ENCODE data around the gene UAP1L1. TPM values are rescaled to one million over a fixed set of nuclear protein-coding genes. Genes with fewer than 3 reads are reported as not detected.

UAP1L1 gene
- total RNA-seq, 1 donor from 2014 or later = 3.2 TPM

DNA sequence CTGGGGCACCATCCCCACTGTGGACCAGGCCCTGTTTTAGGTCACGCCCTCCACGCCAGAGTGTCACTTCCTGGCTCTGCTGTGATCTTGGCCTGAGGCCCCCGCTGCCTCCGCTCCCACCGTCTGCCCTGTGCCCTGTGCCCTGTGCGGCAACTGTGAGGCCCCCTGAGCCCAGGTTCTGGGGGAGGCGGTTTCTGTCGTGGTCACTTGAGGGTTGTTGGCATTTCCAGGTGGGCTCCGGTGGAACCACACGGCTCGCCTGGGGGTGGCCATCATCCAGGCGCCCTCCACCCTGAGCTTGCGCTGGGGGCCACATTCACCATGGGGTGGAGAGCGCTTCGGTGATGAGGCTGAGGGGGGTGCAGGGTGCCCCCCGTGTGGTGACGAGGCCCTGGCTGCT, 30.7 kb downstream of the UAP1L1 start:
- Mint-ChIP-seq H3K9me3 (ENCODE audit: unreplicated experiment) (no peaks in the 10 kb centered on the region), H3K27me3 (ENCODE audit: unreplicated experiment) (peaks cover 13% of the 10 kb centered on the region), H3K4me3 (ENCODE audit: unreplicated experiment) (no peak overlapping the region), H3K27ac (ENCODE audit: unreplicated experiment) (no peak overlapping the region), H3K4me1 (ENCODE audit: unreplicated experiment) (no peaks in the 10 kb centered on the region), H3K36me3 (ENCODE audit: low read depth, unreplicated experiment) (peaks cover 7% of the 10 kb centered on the region)
- TF ChIP-seq CTCF (IDR thresholded peaks at IDR 0.05; ENCODE audit: unreplicated experiment) = no peak
- no peak for DNase-seq (ENCODE audit: low spot score)

DNA sequence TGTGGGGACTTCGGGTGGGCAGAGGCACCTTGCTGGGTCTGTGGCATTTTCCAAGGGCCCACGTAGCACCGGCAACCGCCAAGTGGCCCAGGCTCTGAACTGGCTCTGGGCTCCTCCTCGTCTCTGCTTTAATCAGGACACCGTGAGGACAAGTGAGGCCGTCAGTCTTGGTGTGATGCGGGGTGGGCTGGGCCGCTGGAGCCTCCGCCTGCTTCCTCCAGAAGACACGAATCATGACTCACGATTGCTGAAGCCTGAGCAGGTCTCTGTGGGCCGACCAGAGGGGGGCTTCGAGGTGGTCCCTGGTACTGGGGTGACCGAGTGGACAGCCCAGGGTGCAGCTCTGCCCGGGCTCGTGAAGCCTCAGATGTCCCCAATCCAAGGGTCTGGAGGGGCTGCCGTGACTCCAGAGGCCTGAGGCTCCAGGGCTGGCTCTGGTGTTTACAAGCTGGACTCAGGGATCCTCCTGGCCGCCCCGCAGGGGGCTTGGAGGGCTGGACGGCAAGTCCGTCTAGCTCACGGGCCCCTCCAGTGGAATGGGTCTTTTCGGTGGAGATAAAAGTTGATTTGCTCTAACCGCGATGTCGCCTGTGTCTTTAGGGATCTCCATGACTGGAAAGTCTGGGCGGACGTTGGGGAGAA, 31.4 kb downstream of the UAP1L1 start:
- Mint-ChIP-seq H3K27ac (ENCODE audit: unreplicated experiment) (no peak overlapping the region), H3K36me3 (ENCODE audit: low read depth, unreplicated experiment) (peaks cover 7% of the 10 kb centered on the region), H3K4me1 (ENCODE audit: unreplicated experiment) (no peaks in the 10 kb centered on the region), H3K4me3 (ENCODE audit: unreplicated experiment) (no peak overlapping the region), H3K9me3 (ENCODE audit: unreplicated experiment) (no peaks in the 10 kb centered on the region), H3K27me3 (ENCODE audit: unreplicated experiment) (peaks cover 12% of the 10 kb centered on the region)
- no peak for TF ChIP-seq CTCF (IDR thresholded peaks at IDR 0.05; ENCODE audit: unreplicated experiment)
- DNase-seq (ENCODE audit: low spot score) = no peak

DNA sequence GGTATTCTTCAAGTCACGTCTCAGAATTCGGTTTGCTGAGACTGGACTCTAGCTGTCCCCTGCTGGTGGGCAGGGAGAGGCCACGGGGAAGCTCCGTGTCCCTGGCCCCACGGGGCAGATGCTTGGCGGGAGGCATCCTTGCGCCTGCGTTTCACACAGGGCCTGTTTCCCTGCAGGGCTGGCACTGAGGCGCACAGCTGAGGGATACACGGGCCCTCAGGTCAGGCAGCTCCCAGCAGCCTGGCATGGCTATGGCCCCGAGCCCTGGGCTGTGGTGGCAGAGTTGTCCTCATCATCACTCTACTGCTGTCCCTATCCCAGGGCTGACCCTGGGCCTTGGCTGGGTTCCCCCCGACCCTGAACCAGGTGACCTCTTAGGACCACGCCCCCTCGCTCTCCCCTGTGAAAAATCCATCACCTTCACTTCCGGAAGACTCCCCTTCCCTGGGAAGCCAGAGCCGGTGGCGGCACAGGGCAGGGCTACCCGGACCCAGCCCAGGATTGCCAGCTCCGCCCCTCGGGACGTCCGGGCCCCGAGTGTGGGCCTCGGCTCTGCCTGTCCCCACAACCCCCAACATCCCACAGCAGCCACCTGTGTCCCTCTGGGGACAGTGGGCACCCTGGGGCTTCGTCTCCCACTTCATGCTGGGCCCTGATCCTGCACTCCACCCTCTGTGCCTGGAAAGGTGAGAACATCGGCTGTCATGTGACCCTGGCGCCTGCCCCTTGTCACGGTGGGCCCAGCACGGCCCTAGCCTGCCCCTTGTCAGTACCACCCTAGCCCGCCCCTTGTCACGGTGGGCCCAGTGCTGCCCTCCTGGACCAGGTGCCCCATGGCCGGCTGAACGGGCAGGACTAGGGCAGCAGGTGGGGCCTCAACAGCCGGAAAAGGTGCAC, 32.2 kb downstream of the UAP1L1 start:
- TF ChIP-seq CTCF (IDR thresholded peaks at IDR 0.05; ENCODE audit: unreplicated experiment) = no peak
- Mint-ChIP-seq H3K4me1 (ENCODE audit: unreplicated experiment) (no peaks in the 10 kb centered on the region), H3K27ac (ENCODE audit: unreplicated experiment) (no peak overlapping the region), H3K36me3 (ENCODE audit: low read depth, unreplicated experiment) (peaks cover 5% of the 10 kb centered on the region), H3K4me3 (ENCODE audit: unreplicated experiment) (no peak overlapping the region), H3K27me3 (ENCODE audit: unreplicated experiment) (peaks cover 9% of the 10 kb centered on the region), H3K9me3 (ENCODE audit: unreplicated experiment) (no peaks in the 10 kb centered on the region)
- DNase-seq (ENCODE audit: low spot score) = no peak

- Mint-ChIP-seq H3K4me1 (ENCODE audit: unreplicated experiment) (no peaks in the 10 kb centered on the region), H3K4me3 (ENCODE audit: unreplicated experiment) (no peak overlapping the region), H3K27me3 (ENCODE audit: unreplicated experiment) (peaks cover 7% of the 10 kb centered on the region), H3K9me3 (ENCODE audit: unreplicated experiment) (no peaks in the 10 kb centered on the region), H3K36me3 (ENCODE audit: low read depth, unreplicated experiment) (no peaks in the 10 kb centered on the region), H3K27ac (ENCODE audit: unreplicated experiment) (no peak overlapping the region)
- no peak for TF ChIP-seq CTCF (IDR thresholded peaks at IDR 0.05; ENCODE audit: unreplicated experiment)
- no peak for DNase-seq (ENCODE audit: low spot score)
Measured at GRCh38 chr9:137110147-137110910, 33.0 kb downstream of the UAP1L1 start.
